K562 (cell line): ENCODE measurements around the gene ENTPD5. TPM values are rescaled to one million over a fixed set of nuclear protein-coding genes. Genes with fewer than 3 reads are reported as not detected.

ENCODE experiments used
- MAZ ChIP-seq, 2 experiments: fragments of 450-650 bp in 1 of 2; sonication (generic) in 1 of 2; formaldehyde crosslinking; IDR thresholded peaks in 1 of 2; conservative IDR thresholded peaks in 1 of 2; 2 replicates each; pipeline versions ENCODE4 v1.4.0 to v1.5.0; 2020; ENCODE audit warnings: mild to moderate bottlenecking in 1 of 2, missing genetic modification reagents in 1 of 2
- MYNN ChIP-seq, 2 experiments: sonication (generic); formaldehyde crosslinking in 1 of 2; IDR thresholded peaks; 2 replicates each; pipeline versions ENCODE4 v1.5.0 to v1.6.1; 2016 to 2020; ENCODE audit warnings: antibody characterized with exemption in 1 of 2, missing genetic modification reagents in 1 of 2
- SETDB1 ChIP-seq: IDR thresholded peaks from one replicate; pipeline ENCODE4 v1.6.1; 2012; ENCODE audit warnings: low read length, control low read depth, inconsistent platforms
- ZNF174 ChIP-seq: fragments of 250-450 bp; sonication (Bioruptor Pico); IDR thresholded peaks from 2 replicates; pipeline ENCODE4 v1.4.0; 2020; ENCODE audit warnings: mild to moderate bottlenecking
- ZNF253 ChIP-seq: fragments of 250-450 bp; sonication (Bioruptor Pico); conservative IDR thresholded peaks from 2 replicates; pipeline ENCODE4 v1.6.1; 2021; ENCODE audit warnings: mild to moderate bottlenecking
- polyA plus RNA-seq, 8 experiments: library from polyadenylated mRNA; depleted of rRNA in 4 of 8; stranded (reverse) in 5 of 8; unstranded in 3 of 8; fragments of >200 nt; fragmentation: Nextera tagmentation in 2 of 8; fragmentation: Illumina TruSeq in 1 of 8; extraction: Ambion mirVana in 2 of 8; extraction: Trizol in 1 of 8; gene quantifications; 2 replicates each; pipeline versions ENCODE4 v1.2.1 to v1.2.3, GENCODE V29; 2011 to 2014; ENCODE audit warnings: inconsistent platforms in 1 of 8, missing spikeins in 1 of 8
- total RNA-seq, 7 experiments: library from RNA; depleted of rRNA in 6 of 7; stranded (reverse); fragments of >200 nt in 6 of 7; fragmentation: Illumina TruSeq in 2 of 7; extraction: Trizol in 2 of 7; gene quantifications; 2 replicates each; pipeline versions ENCODE4 v1.2.1 to v1.2.3, GENCODE V29; 2011 to 2021; ENCODE audit warnings: low replicate concordance in 1 of 7
- TF ChIP-seq, protein P1 (sequence below): fragments of 250-450 bp; sonication (Bioruptor Pico); IDR thresholded peaks from 2 replicates; pipeline ENCODE4 v1.8.0; 2022; ENCODE audit warnings: moderate library complexity, mild to moderate bottlenecking, inconsistent platforms
- TF ChIP-seq, protein P2 (sequence below): fragments of 250-450 bp; sonication (Bioruptor Pico); IDR thresholded peaks from 2 replicates; pipeline ENCODE4 v1.5.1; 2021; ENCODE audit warnings: mild to moderate bottlenecking
- TF ChIP-seq, protein P3 (sequence below), 2 experiments: fragments of 450-650 bp in 1 of 2; sonication (generic) in 1 of 2; formaldehyde crosslinking in 1 of 2; IDR thresholded peaks; 2 replicates each; pipeline versions ENCODE4 v1.7.1 to v1.9.0; 2016 to 2022; ENCODE audit warnings: inconsistent platforms in 1 of 2, mild to moderate bottlenecking in 1 of 2, missing genetic modification reagents in 1 of 2
- TF ChIP-seq, protein P4 (sequence below), 2 experiments: fragments of 450-650 bp in 1 of 2; sonication (generic) in 1 of 2; formaldehyde crosslinking; conservative IDR thresholded peaks; 2 replicates each; pipeline versions ENCODE4 v1.4.0 to v1.8.1; 2020 to 2022; ENCODE audit warnings: mild to moderate bottlenecking in 1 of 2, missing genetic modification reagents in 1 of 2
- TF ChIP-seq, protein P5 (sequence below): fragments of 450-650 bp; IDR thresholded peaks from 2 replicates; pipeline ENCODE4 v1.6.1; 2016; ENCODE audit warnings: borderline replicate concordance

The ENTPD5 gene
- total and polyA plus RNA-seq, 9 of the 15 experiments (the other 6 are each of a cell fraction or from before 2014, with no cell fraction given), result 2.7 to 15.3 (median 10.3) TPM

DNA sequence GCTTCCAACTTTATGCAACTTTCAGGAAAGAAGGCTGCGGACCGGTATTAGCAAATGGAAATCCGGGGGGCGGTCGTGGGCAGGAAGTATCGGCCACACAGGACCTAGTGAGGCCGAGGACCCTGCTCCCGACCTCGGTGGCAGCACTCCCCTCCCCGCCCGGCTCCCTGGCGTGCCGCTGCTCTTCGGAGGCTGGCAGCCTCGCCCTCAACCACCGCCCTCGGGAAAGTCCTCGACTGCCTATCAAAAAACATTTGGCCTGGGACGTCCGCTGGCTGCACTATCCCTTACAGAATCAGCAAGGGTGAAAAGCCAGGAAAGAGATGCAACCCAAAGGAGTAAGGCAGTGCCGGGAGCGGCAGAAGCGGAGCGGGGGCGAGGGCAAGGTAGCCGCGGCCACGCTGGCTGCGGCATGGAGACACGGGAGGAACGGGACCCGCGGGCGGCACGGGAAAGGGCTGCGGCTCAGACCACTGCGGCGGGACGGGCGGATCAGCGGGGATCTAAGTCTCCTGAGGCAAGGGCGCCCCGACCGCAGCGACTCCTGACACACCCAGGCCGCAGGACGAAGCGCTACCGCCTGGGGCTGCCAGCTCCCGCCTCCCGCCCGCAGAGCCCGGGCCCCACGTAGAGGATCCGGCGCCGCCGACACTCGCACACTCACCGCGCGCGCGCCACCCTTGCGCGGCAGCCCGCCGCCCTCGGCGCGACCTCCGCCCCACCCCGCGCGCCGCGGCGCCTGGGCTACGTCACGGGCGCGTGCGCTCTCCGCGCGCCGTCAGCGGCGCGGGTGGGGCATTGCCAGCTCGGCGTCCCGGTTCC lies at the start of gene ENTPD5, which contains the start of gene BBOF1 (continued):
- TF ChIP-seq, protein P1, sequence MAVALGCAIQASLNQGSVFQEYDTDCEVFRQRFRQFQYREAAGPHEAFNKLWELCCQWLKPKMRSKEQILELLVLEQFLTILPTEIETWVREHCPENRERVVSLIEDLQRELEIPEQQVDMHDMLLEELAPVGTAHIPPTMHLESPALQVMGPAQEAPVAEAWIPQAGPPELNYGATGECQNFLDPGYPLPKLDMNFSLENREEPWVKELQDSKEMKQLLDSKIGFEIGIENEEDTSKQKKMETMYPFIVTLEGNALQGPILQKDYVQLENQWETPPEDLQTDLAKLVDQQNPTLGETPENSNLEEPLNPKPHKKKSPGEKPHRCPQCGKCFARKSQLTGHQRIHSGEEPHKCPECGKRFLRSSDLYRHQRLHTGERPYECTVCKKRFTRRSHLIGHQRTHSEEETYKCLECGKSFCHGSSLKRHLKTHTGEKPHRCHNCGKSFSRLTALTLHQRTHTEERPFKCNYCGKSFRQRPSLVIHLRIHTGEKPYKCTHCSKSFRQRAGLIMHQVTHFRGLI, result no peak
- TF ChIP-seq MAZ (CRISPR knock-in tag; conservative IDR thresholded peaks at IDR 0.05 in 1 of 2, IDR thresholded peaks at IDR 0.05 in 1 of 2) (peak; percentile 44 to 64; a peak in 3 of 4 replicates), SETDB1 (no peak), ZNF253 (no peak), MYNN (IDR thresholded peaks at IDR 0.05) (no peak), MYNN (CRISPR knock-in tag; IDR thresholded peaks at IDR 0.05) (no peak), ZNF174 (CRISPR knock-in tag) (no peak)
- TF ChIP-seq, protein P2, sequence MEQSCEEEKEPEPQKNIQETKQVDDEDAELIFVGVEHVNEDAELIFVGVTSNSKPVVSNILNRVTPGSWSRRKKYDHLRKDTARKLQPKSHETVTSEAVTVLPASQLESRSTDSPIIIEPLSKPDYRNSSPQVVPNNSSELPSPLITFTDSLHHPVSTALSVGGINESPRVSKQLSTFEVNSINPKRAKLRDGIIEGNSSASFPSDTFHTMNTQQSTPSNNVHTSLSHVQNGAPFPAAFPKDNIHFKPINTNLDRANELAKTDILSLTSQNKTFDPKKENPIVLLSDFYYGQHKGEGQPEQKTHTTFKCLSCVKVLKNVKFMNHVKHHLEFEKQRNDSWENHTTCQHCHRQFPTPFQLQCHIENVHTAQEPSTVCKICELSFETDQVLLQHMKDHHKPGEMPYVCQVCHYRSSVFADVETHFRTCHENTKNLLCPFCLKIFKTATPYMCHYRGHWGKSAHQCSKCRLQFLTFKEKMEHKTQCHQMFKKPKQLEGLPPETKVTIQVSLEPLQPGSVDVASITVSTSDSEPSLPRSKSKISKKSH (CRISPR knock-in tag), result no peak
- TF ChIP-seq, protein P3, sequence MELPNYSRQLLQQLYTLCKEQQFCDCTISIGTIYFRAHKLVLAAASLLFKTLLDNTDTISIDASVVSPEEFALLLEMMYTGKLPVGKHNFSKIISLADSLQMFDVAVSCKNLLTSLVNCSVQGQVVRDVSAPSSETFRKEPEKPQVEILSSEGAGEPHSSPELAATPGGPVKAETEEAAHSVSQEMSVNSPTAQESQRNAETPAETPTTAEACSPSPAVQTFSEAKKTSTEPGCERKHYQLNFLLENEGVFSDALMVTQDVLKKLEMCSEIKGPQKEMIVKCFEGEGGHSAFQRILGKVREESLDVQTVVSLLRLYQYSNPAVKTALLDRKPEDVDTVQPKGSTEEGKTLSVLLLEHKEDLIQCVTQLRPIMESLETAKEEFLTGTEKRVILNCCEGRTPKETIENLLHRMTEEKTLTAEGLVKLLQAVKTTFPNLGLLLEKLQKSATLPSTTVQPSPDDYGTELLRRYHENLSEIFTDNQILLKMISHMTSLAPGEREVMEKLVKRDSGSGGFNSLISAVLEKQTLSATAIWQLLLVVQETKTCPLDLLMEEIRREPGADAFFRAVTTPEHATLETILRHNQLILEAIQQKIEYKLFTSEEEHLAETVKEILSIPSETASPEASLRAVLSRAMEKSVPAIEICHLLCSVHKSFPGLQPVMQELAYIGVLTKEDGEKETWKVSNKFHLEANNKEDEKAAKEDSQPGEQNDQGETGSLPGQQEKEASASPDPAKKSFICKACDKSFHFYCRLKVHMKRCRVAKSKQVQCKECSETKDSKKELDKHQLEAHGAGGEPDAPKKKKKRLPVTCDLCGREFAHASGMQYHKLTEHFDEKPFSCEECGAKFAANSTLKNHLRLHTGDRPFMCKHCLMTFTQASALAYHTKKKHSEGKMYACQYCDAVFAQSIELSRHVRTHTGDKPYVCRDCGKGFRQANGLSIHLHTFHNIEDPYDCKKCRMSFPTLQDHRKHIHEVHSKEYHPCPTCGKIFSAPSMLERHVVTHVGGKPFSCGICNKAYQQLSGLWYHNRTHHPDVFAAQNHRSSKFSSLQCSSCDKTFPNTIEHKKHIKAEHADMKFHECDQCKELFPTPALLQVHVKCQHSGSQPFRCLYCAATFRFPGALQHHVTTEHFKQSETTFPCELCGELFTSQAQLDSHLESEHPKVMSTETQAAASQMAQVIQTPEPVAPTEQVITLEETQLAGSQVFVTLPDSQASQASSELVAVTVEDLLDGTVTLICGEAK (IDR thresholded peaks at IDR 0.05), result no peak
- TF ChIP-seq, protein P3 (CRISPR knock-in tag; IDR thresholded peaks at IDR 0.05), result no peak
- TF ChIP-seq, protein P4, sequence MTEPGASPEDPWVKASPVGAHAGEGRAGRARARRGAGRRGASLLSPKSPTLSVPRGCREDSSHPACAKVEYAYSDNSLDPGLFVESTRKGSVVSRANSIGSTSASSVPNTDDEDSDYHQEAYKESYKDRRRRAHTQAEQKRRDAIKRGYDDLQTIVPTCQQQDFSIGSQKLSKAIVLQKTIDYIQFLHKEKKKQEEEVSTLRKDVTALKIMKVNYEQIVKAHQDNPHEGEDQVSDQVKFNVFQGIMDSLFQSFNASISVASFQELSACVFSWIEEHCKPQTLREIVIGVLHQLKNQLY (CRISPR knock-in tag; conservative IDR thresholded peaks at IDR 0.05), result no peak
- TF ChIP-seq, protein P5, sequence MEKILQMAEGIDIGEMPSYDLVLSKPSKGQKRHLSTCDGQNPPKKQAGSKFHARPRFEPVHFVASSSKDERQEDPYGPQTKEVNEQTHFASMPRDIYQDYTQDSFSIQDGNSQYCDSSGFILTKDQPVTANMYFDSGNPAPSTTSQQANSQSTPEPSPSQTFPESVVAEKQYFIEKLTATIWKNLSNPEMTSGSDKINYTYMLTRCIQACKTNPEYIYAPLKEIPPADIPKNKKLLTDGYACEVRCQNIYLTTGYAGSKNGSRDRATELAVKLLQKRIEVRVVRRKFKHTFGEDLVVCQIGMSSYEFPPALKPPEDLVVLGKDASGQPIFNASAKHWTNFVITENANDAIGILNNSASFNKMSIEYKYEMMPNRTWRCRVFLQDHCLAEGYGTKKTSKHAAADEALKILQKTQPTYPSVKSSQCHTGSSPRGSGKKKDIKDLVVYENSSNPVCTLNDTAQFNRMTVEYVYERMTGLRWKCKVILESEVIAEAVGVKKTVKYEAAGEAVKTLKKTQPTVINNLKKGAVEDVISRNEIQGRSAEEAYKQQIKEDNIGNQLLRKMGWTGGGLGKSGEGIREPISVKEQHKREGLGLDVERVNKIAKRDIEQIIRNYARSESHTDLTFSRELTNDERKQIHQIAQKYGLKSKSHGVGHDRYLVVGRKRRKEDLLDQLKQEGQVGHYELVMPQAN, result peak; percentile 39; the same call in 1 of the 2 replicates
